Measurements from ENCODE around the gene TTLL1. TPM values are rescaled to one million over a fixed set of nuclear protein-coding genes. Genes with fewer than 3 reads are reported as not detected.

TTLL1 gene
- total and polyA plus RNA-seq, 2 donors (not counting 3 experiments of a cell fraction or from before 2014, with no cell fraction given), result 9.0 to 17.0 TPM

- TF ChIP-seq FOS (IDR thresholded peaks at IDR 0.05; ENCODE audit: borderline replicate concordance, insufficient read depth, low read length) (no peak), JUN (IDR thresholded peaks at IDR 0.05; ENCODE audit: borderline replicate concordance, insufficient read depth, insufficient read length, low read depth) (no peak), GATA2 (IDR thresholded peaks at IDR 0.05; ENCODE audit: insufficient read depth, insufficient read length, low read depth, low read length) (no peak), MAX (IDR thresholded peaks at IDR 0.05; ENCODE audit: insufficient read depth, insufficient read length) (no peak), POLR2A (IDR thresholded peaks at IDR 0.05; ENCODE audit: low read depth, low read length) (no peak), POLR2AphosphoS5 (IDR thresholded peaks at IDR 0.05; ENCODE audit: insufficient read depth, low read depth, low read length) (no peak), EZH2 (IDR thresholded peaks at IDR 0.05; ENCODE audit: borderline replicate concordance, low read depth, low read length, severe bottlenecking) (no peak), MYC (IDR thresholded peaks at IDR 0.05; ENCODE audit: low read depth, low read length) (no peak)
- TF ChIP-seq, protein P1, sequence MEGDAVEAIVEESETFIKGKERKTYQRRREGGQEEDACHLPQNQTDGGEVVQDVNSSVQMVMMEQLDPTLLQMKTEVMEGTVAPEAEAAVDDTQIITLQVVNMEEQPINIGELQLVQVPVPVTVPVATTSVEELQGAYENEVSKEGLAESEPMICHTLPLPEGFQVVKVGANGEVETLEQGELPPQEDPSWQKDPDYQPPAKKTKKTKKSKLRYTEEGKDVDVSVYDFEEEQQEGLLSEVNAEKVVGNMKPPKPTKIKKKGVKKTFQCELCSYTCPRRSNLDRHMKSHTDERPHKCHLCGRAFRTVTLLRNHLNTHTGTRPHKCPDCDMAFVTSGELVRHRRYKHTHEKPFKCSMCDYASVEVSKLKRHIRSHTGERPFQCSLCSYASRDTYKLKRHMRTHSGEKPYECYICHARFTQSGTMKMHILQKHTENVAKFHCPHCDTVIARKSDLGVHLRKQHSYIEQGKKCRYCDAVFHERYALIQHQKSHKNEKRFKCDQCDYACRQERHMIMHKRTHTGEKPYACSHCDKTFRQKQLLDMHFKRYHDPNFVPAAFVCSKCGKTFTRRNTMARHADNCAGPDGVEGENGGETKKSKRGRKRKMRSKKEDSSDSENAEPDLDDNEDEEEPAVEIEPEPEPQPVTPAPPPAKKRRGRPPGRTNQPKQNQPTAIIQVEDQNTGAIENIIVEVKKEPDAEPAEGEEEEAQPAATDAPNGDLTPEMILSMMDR (IDR thresholded peaks at IDR 0.05; ENCODE audit: extremely low read depth in 1 of 2, insufficient read depth in 1 of 2, low read depth in 1 of 2, low read length in 2 of 2), result no peak
- Histone ChIP-seq H2AFZ (ENCODE audit: low read depth, low read length) (no peak overlapping the region), H3K79me2 (ENCODE audit: control insufficient read depth, insufficient read depth, low read length) (no peaks in the 10 kb centered on the region), H3K4me1 (ENCODE audit: control insufficient read depth, extremely low read depth, insufficient read depth, low read length) (no peaks in the 10 kb centered on the region), H3K9me1 (replicated peaks; ENCODE audit: control insufficient read depth, extremely low read depth, insufficient read depth, low read length) (no peaks in the 10 kb centered on the region), H4K20me1 (replicated peaks; ENCODE audit: control insufficient read depth, extremely low read depth, insufficient read depth, low read length) (no peaks in the 10 kb centered on the region), H3K36me3 (ENCODE audit: control insufficient read depth in 2 of 2, extremely low read depth in 1 of 2, insufficient read depth in 2 of 2, low read length in 2 of 2) (no peaks in the 10 kb centered on the region), H3K4me2 (ENCODE audit: insufficient read depth, low read length) (no peak overlapping the region), H3K27ac (ENCODE audit: insufficient read depth, low read depth, low read length) (no peak overlapping the region), H3K4me3 (replicated peaks in 1 of 3; ENCODE audit: insufficient read depth in 1 of 3, low read depth in 1 of 3, low read length in 3 of 3) (no peak overlapping the region), H3K9ac (replicated peaks; ENCODE audit: extremely low read depth, insufficient read depth, low read length) (no peak overlapping the region), H3K9me3 (replicated peaks; ENCODE audit: control insufficient read depth, insufficient read depth, low read length) (no peaks in the 10 kb centered on the region), H3K27me3 (ENCODE audit: control insufficient read depth in 2 of 2, insufficient read depth in 2 of 2, low read length in 2 of 2) (no peaks in the 10 kb centered on the region)
- ChIA-PET CTCF (interaction anchor here (1.0 kb wide), 1 partner anchor 42 kb away, joined by 3 read pairs; no protein-coding TSS in a partner anchor), POLR2A (no interaction called here)
- BruUV-seq (replicated peaks), result no TSS peak
- FAIRE-seq (no peak), DNase-seq (ENCODE audit: low read depth, low spot score) (no peak)
- intact Hi-C loops (cut with micrococcal nuclease) (no loop called here), dilution Hi-C loops (cut with MboI; ENCODE audit: extremely low pct_ligation_motif_present, low sequenced_read_pairs) (no loop called here)
Measured at GRCh38 chr22:43094551-43094950, 5.4 kb upstream of the TTLL1 start.
